IMR-90 (cell line): ENCODE measurements around the gene CNTRL. TPM values are rescaled to one million over a fixed set of nuclear protein-coding genes. Genes with fewer than 3 reads are reported as not detected.

ENCODE experiments used
- ATAC-seq: fragments of 200-7000 bp; cut with Tn5 transposase; 2 replicates; pipeline ENCODE4 v1.9.1; 2020; ENCODE audit warnings: low read depth, mild to moderate bottlenecking, moderate library complexity
- BruUV-seq: library from RNA; stranded (reverse); fragments of 400-500 nt; replicated peaks from 2 replicates; lab custom pipeline; 2021; lab: Mats Ljungman, UMichigan
- CTCF ChIA-PET: fragments of 300-600 bp; formaldehyde crosslinking; extraction: SDS; loops from one replicate; lab custom pipeline; 2021; ENCODE audit warnings: antibody characterized with exemption; lab: Yijun Ruan, JAX
- POLR2A ChIA-PET: fragments of 300-600 bp; sonication (Branson Sonifier 250); formaldehyde crosslinking; loops from one replicate; lab custom pipeline; 2022; ENCODE audit warnings: antibody characterized with exemption; ENCODE audit not compliant: unreplicated experiment; lab: Charles Lee
- DNase-seq: peaks from one replicate; pipeline ENCODE4 v3.0.0; 2013
- H2AFZ ChIP-seq: replicated peaks from 2 replicates; pipeline ENCODE3; 2013; ENCODE audit warnings: low read length, mild to moderate bottlenecking; ENCODE audit not compliant: poor library complexity
- H2AK5ac ChIP-seq: 2 replicates; pipeline ENCODE4 v1.6.1; 2013; ENCODE audit warnings: low read depth, low read length, inconsistent platforms
- H2AK9ac ChIP-seq: replicated peaks from 2 replicates; pipeline ENCODE3; 2013; ENCODE audit warnings: mild to moderate bottlenecking, low read depth, low read length, moderate library complexity; ENCODE audit not compliant: poor library complexity
- H2BK120ac ChIP-seq: 2 replicates; pipeline ENCODE4 v1.6.1; 2013; ENCODE audit warnings: low read depth, low read length, inconsistent platforms
- H2BK15ac ChIP-seq: 3 replicates; pipeline ENCODE4 v1.6.1; 2013; ENCODE audit warnings: low read depth, low read length, inconsistent platforms
- H2BK20ac ChIP-seq: 2 replicates; pipeline ENCODE4 v1.6.1; 2013; ENCODE audit warnings: low read depth, mild to moderate bottlenecking, inconsistent platforms, low read length, moderate library complexity
- H2BK5ac ChIP-seq: 2 replicates; pipeline ENCODE4 v1.6.1; 2013; ENCODE audit warnings: mild to moderate bottlenecking, low read depth, low read length, inconsistent platforms; ENCODE audit not compliant: poor library complexity, severe bottlenecking
- H3K14ac ChIP-seq: replicated peaks from 2 replicates; pipeline ENCODE4 v1.6.1; 2013; ENCODE audit warnings: low read depth, low read length, inconsistent platforms
- H3K18ac ChIP-seq: 2 replicates; pipeline ENCODE4 v1.6.1; 2013; ENCODE audit warnings: low read depth, low read length, control low read depth
- H3K23ac ChIP-seq: 2 replicates; pipeline ENCODE4 v1.6.1; 2013; ENCODE audit warnings: low read depth, low read length, inconsistent platforms
- H3K27ac ChIP-seq: 2 replicates; pipeline ENCODE4 v1.5.1; 2013; ENCODE audit warnings: mild to moderate bottlenecking, control low read depth, low read length; ENCODE audit not compliant: insufficient read depth
- H3K27me3 ChIP-seq: 2 replicates; pipeline ENCODE4 v1.6.1; 2013; ENCODE audit warnings: low read length; ENCODE audit not compliant: control insufficient read depth, insufficient read depth
- H3K36me3 ChIP-seq: 2 replicates; pipeline ENCODE4 v1.6.1; 2013; ENCODE audit warnings: low read length, mixed read lengths; ENCODE audit not compliant: control insufficient read depth, insufficient read depth
- H3K4ac ChIP-seq: 2 replicates; pipeline ENCODE4 v1.6.1; 2013; ENCODE audit warnings: low read depth, low read length, inconsistent platforms
- H3K4me1 ChIP-seq: 2 replicates; pipeline ENCODE4 v1.6.1; 2013; ENCODE audit warnings: low read length, mixed read lengths; ENCODE audit not compliant: control insufficient read depth, insufficient read depth
- H3K4me2 ChIP-seq: 2 replicates; pipeline ENCODE4 v1.6.1; 2013; ENCODE audit warnings: low read depth, mild to moderate bottlenecking, control low read depth, low read length, moderate library complexity
- H3K4me3 ChIP-seq: 2 replicates; pipeline ENCODE4 v1.5.1; 2013; ENCODE audit warnings: low read depth, mild to moderate bottlenecking, control low read depth, low read length, moderate library complexity; ENCODE audit not compliant: insufficient read depth
- H3K56ac ChIP-seq: 2 replicates; pipeline ENCODE4 v1.6.1; 2013; ENCODE audit warnings: low read length, inconsistent platforms; ENCODE audit not compliant: insufficient read depth; ENCODE audit errors: extremely low read depth
- H3K79me1 ChIP-seq, 2 experiments: 2 replicates each; pipeline ENCODE4 v1.6.1; 2013; ENCODE audit warnings: low read length in 2 of 2, inconsistent platforms in 1 of 2, low read depth in 1 of 2
- H3K9ac ChIP-seq: 2 replicates; pipeline ENCODE4 v1.6.1; 2013; ENCODE audit warnings: low read depth, low read length, control low read depth
- H3K9me1 ChIP-seq: 2 replicates; pipeline ENCODE4 v1.6.1; 2013; ENCODE audit warnings: low read length, inconsistent platforms; ENCODE audit not compliant: insufficient read depth
- H3K9me3 ChIP-seq: 2 replicates; pipeline ENCODE4 v1.6.1; 2013; ENCODE audit warnings: low read length; ENCODE audit not compliant: control insufficient read depth, insufficient read depth
- H4K20me1 ChIP-seq: 2 replicates; pipeline ENCODE4 v1.6.1; 2013; ENCODE audit warnings: low read length, inconsistent platforms; ENCODE audit not compliant: insufficient read depth
- H4K5ac ChIP-seq: 2 replicates; pipeline ENCODE4 v1.6.1; 2013; ENCODE audit warnings: mild to moderate bottlenecking, low read depth, low read length, control low read depth
- H4K8ac ChIP-seq, 2 experiments: 2 replicates each; pipeline ENCODE4 v1.6.1; 2013; ENCODE audit warnings: low read depth in 2 of 2, low read length in 2 of 2, control low read depth in 1 of 2, inconsistent platforms in 1 of 2
- H4K91ac ChIP-seq: 2 replicates; pipeline ENCODE4 v1.6.1; 2013; ENCODE audit warnings: low read depth, low read length, inconsistent platforms; ENCODE audit not compliant: insufficient read depth
- BHLHE40 ChIP-seq: fragments of 150-350 bp; IDR thresholded peaks from 2 replicates; pipeline ENCODE4 v1.6.1; 2016; ENCODE audit warnings: mild to moderate bottlenecking, low read depth, low read length
- CEBPB ChIP-seq: IDR thresholded peaks from 2 replicates; pipeline ENCODE4 v1.6.1; 2012; ENCODE audit warnings: low read depth, low read length, improper control_type of control experiment
- CHD1 ChIP-seq: IDR thresholded peaks from 2 replicates; pipeline ENCODE4 v1.6.1; 2012; ENCODE audit warnings: low read depth, low read length, improper control_type of control experiment
- FOS ChIP-seq: fragments of 150-350 bp; IDR thresholded peaks from 2 replicates; pipeline ENCODE4 v1.6.1; 2016; ENCODE audit warnings: low read depth, low read length
- MAFK ChIP-seq: IDR thresholded peaks from 2 replicates; pipeline ENCODE4 v1.6.1; 2012; ENCODE audit warnings: low read depth, low read length, improper control_type of control experiment
- MAZ ChIP-seq: IDR thresholded peaks from 2 replicates; pipeline ENCODE4 v1.6.1; 2012; ENCODE audit warnings: low read depth, mild to moderate bottlenecking, low read length, improper control_type of control experiment, moderate library complexity, borderline replicate concordance
- MXI1 ChIP-seq: IDR thresholded peaks from 2 replicates; pipeline ENCODE4 v1.6.1; 2012; ENCODE audit warnings: low read depth, mild to moderate bottlenecking, low read length, moderate library complexity, borderline replicate concordance
- NFE2L2 ChIP-seq: fragments of 150-350 bp; IDR thresholded peaks from 2 replicates; pipeline ENCODE4 v1.6.1; 2016; ENCODE audit warnings: low read depth, mild to moderate bottlenecking, low read length
- POLR2A ChIP-seq: IDR thresholded peaks from 2 replicates; pipeline ENCODE4 v1.6.1; 2012; ENCODE audit warnings: mild to moderate bottlenecking, low read depth, low read length
- RAD21 ChIP-seq: IDR thresholded peaks from 2 replicates; pipeline ENCODE4 v1.6.1; 2012; ENCODE audit warnings: low read length, improper control_type of control experiment
- RCOR1 ChIP-seq: IDR thresholded peaks from 2 replicates; pipeline ENCODE4 v1.6.1; 2012; ENCODE audit warnings: mild to moderate bottlenecking, low read length, improper control_type of control experiment; ENCODE audit not compliant: insufficient replicate concordance
- RFX5 ChIP-seq: IDR thresholded peaks from 2 replicates; pipeline ENCODE4 v1.8.0; 2012; ENCODE audit warnings: low read depth, mild to moderate bottlenecking, low read length, moderate library complexity
- SMC3 ChIP-seq: fragments of 150-350 bp; IDR thresholded peaks from 2 replicates; pipeline ENCODE4 v1.6.1; 2016; ENCODE audit warnings: low read depth, mild to moderate bottlenecking, antibody characterized with exemption, low read length, moderate library complexity
- WGBS, 2 experiments: methylation state at CpG; one replicate each; pipeline versions ENCODE4 v1.1.5 to v1.1.7; 2013; ENCODE audit warnings: missing lambda C conversion rate in 2 of 2; ENCODE audit not compliant: insufficient read length in 1 of 2; ENCODE audit errors: extremely low coverage in 2 of 2; 5-methylcytosine and 5-hydroxymethylcytosine counted together
- dilution Hi-C: fragments of 300-500 bp; cut with HindIII; formaldehyde crosslinking; loops from one replicate; pipeline ENCODE4 v1.14.3; 2018; ENCODE audit warnings: low sequenced_read_pairs; ENCODE audit not compliant: unreplicated experiment
- in situ Hi-C: fragments of 300-500 bp; cut with MboI; formaldehyde crosslinking; loops from 3 replicates; pipeline ENCODE4 v1.14.3; 2019; ENCODE audit warnings: low sequenced_read_pairs, inconsistent platforms, mixed read lengths
- intact Hi-C: fragments of 100-400 bp; cut with micrococcal nuclease; formaldehyde crosslinking; loops from 2 replicates; pipeline ENCODE4 v1.10.0; 2022
- polyA plus RNA-seq, 3 experiments: library from polyadenylated mRNA; depleted of rRNA; stranded (reverse); fragments of >200 nt; gene quantifications; 2 replicates each; pipeline ENCODE4 v1.2.3, GENCODE V29; 2012; ENCODE audit warnings: low replicate concordance in 1 of 3
- total RNA-seq: library from RNA; depleted of rRNA; stranded (reverse); fragments of >200 nt; gene quantifications from 2 replicates; pipeline ENCODE4 v1.2.3, GENCODE V29; 2012
- TF ChIP-seq, protein P1 (sequence below): fragments of 150-350 bp; IDR thresholded peaks from 2 replicates; pipeline ENCODE4 v1.6.1; 2017; ENCODE audit warnings: mild to moderate bottlenecking, antibody characterized with exemption, low read length, low read depth
- TF ChIP-seq, protein P2 (sequence below): conservative IDR thresholded peaks from 2 replicates; pipeline ENCODE4 v1.5.1; 2012; ENCODE audit warnings: mild to moderate bottlenecking, low read depth, low read length, improper control_type of control experiment
- TF ChIP-seq, protein P3 (sequence below): fragments of 150-350 bp; IDR thresholded peaks from 2 replicates; pipeline ENCODE4 v1.6.1; 2016; ENCODE audit warnings: low read depth, mild to moderate bottlenecking, low read length, moderate library complexity, borderline replicate concordance

CNTRL gene
- total and polyA plus RNA-seq, 2 of the 4 experiments (the other 2 are of a cell fraction): 4.5 to 7.3 TPM

GRCh38 chr9:121053544-121053943 lies 21.2 kb upstream of the CNTRL start:
- Histone ChIP-seq H3K14ac (no peak overlapping the region), H4K91ac (no peak overlapping the region), H3K4ac (no peak overlapping the region), H3K4me2 (no peak overlapping the region), H3K27me3 (no peaks in the 10 kb centered on the region), H3K4me3 (no peak overlapping the region), H3K18ac (no peak overlapping the region), H3K79me1 (no peaks in the 10 kb centered on the region), H3K36me3 (no peaks in the 10 kb centered on the region), H3K27ac (no peak overlapping the region), H2AK5ac (no peak overlapping the region), H2AFZ (no peak overlapping the region), H2BK120ac (no peak overlapping the region), H3K9me1 (no peaks in the 10 kb centered on the region; the same call in 1 of the 2 replicates), H3K23ac (no peak overlapping the region), H4K8ac (no peak overlapping the region), H2BK20ac (no peak overlapping the region), H4K5ac (no peak overlapping the region), H3K56ac (no peak overlapping the region), H3K9me3 (no peaks in the 10 kb centered on the region), H4K20me1 (no peaks in the 10 kb centered on the region), H3K4me1 (no peaks in the 10 kb centered on the region), H3K9ac (no peak overlapping the region), H2BK15ac (no peak overlapping the region), H2BK5ac (no peak overlapping the region), H2AK9ac (no peak overlapping the region)
- 100% methylated on average over 1 of the region's 4 CpGs; no CpG with 5 or more reads in 1 of the 2 experiments for WGBS, 2 experiments
- ChIA-PET POLR2A (no interaction called here), CTCF (no interaction called here)
- in situ Hi-C loops: loop anchor here (25.0 kb wide), 1 partner anchor 441 kb away; no protein-coding TSS in a partner anchor
- ATAC-seq: no peak
- intact Hi-C loops: no loop called here
- DNase-seq: no peak
- dilution Hi-C loops: no loop called here
- BruUV-seq: no TSS peak
- no peak for TF ChIP-seq MAFK
- no peak for TF ChIP-seq RFX5
- TF ChIP-seq, protein P1, sequence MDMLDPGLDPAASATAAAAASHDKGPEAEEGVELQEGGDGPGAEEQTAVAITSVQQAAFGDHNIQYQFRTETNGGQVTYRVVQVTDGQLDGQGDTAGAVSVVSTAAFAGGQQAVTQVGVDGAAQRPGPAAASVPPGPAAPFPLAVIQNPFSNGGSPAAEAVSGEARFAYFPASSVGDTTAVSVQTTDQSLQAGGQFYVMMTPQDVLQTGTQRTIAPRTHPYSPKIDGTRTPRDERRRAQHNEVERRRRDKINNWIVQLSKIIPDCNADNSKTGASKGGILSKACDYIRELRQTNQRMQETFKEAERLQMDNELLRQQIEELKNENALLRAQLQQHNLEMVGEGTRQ: no peak
- TF ChIP-seq, protein P2, sequence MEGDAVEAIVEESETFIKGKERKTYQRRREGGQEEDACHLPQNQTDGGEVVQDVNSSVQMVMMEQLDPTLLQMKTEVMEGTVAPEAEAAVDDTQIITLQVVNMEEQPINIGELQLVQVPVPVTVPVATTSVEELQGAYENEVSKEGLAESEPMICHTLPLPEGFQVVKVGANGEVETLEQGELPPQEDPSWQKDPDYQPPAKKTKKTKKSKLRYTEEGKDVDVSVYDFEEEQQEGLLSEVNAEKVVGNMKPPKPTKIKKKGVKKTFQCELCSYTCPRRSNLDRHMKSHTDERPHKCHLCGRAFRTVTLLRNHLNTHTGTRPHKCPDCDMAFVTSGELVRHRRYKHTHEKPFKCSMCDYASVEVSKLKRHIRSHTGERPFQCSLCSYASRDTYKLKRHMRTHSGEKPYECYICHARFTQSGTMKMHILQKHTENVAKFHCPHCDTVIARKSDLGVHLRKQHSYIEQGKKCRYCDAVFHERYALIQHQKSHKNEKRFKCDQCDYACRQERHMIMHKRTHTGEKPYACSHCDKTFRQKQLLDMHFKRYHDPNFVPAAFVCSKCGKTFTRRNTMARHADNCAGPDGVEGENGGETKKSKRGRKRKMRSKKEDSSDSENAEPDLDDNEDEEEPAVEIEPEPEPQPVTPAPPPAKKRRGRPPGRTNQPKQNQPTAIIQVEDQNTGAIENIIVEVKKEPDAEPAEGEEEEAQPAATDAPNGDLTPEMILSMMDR: no peak
- TF ChIP-seq SMC3: no peak
- TF ChIP-seq POLR2A: no peak
- no peak for TF ChIP-seq BHLHE40
- no peak for TF ChIP-seq CEBPB
- no peak for TF ChIP-seq RAD21
- no peak for TF ChIP-seq FOS
- TF ChIP-seq NFE2L2: no peak
- no peak for TF ChIP-seq CHD1
- TF ChIP-seq, protein P3, sequence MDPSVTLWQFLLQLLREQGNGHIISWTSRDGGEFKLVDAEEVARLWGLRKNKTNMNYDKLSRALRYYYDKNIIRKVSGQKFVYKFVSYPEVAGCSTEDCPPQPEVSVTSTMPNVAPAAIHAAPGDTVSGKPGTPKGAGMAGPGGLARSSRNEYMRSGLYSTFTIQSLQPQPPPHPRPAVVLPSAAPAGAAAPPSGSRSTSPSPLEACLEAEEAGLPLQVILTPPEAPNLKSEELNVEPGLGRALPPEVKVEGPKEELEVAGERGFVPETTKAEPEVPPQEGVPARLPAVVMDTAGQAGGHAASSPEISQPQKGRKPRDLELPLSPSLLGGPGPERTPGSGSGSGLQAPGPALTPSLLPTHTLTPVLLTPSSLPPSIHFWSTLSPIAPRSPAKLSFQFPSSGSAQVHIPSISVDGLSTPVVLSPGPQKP: no peak
- no peak for TF ChIP-seq MAZ
- no peak for TF ChIP-seq MXI1
- TF ChIP-seq RCOR1: no peak
